Fibroblast of villous mesenchyme (primary cell): ENCODE data around the gene KIRREL2. TPM values are rescaled to one million over a fixed set of nuclear protein-coding genes. Genes with fewer than 3 reads are reported as not detected.

Experiments used
- DNase-seq: peaks from one replicate; pipeline ENCODE4 v3.0.0-alpha.2; 2010; ENCODE audit warnings: low read depth
- H3K4me3 ChIP-seq: 2 replicates; pipeline ENCODE4 v1.5.1; 2011; ENCODE audit warnings: low read depth, mild to moderate bottlenecking, low read length
- total RNA-seq: library from RNA; depleted of rRNA; stranded (reverse); fragments of >200 nt; gene quantifications from 2 replicates; pipeline ENCODE4 v1.2.3, GENCODE V29; 2012
- TF ChIP-seq, protein P1 (sequence below): IDR thresholded peaks from 2 replicates; pipeline ENCODE4 v1.5.1; 2012; ENCODE audit warnings: low read depth, mild to moderate bottlenecking, low read length; ENCODE audit not compliant: insufficient read depth

KIRREL2 gene
- total RNA-seq, 1 donor = under 0.01 TPM

DNA sequence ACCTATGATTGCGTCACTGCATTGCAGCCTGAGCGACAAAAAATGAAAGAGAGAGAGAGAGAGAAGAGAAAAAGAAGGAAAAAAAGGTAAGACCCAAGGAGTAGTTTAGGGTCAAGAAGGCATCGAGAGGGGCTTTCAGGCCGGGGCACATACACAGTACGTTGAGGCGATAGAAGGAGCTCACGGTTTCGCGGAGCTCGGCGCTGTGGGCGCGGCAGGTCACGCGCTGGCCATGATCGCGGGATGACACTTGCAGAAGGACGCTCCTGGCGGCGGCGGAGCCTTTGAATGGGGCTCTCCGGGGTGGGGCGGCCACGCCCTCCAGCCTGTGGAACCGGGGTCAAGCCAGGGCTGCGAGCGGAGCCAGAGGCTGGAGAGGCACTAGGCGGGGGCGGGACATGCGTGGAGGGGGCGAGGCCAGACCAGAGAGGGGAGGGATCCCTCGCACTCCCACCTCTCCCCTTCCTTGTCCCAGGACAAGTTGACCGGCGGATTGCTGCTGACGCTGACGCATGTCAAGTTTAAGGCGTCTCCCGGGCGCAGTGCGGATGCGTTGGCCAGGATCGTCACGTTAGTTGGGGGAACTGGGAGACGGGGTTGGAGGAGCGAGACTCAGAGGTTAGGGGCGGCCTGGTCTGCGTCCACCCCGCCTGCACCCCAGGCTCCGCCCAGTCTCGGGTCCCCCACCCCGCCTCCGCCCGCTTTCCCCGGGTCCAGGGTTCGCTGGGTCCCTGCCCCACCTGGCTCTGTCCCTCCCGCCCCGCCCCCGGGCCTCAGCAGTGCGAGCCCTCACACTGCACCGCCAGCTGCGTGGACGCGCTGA lies 11.3 kb upstream of the KIRREL2 start:
- DNase-seq = no peak
- TF ChIP-seq, protein P1, sequence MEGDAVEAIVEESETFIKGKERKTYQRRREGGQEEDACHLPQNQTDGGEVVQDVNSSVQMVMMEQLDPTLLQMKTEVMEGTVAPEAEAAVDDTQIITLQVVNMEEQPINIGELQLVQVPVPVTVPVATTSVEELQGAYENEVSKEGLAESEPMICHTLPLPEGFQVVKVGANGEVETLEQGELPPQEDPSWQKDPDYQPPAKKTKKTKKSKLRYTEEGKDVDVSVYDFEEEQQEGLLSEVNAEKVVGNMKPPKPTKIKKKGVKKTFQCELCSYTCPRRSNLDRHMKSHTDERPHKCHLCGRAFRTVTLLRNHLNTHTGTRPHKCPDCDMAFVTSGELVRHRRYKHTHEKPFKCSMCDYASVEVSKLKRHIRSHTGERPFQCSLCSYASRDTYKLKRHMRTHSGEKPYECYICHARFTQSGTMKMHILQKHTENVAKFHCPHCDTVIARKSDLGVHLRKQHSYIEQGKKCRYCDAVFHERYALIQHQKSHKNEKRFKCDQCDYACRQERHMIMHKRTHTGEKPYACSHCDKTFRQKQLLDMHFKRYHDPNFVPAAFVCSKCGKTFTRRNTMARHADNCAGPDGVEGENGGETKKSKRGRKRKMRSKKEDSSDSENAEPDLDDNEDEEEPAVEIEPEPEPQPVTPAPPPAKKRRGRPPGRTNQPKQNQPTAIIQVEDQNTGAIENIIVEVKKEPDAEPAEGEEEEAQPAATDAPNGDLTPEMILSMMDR = no peak
- peak overlapping the region; percentile 40 for H3K4me3 ChIP-seq

DNA sequence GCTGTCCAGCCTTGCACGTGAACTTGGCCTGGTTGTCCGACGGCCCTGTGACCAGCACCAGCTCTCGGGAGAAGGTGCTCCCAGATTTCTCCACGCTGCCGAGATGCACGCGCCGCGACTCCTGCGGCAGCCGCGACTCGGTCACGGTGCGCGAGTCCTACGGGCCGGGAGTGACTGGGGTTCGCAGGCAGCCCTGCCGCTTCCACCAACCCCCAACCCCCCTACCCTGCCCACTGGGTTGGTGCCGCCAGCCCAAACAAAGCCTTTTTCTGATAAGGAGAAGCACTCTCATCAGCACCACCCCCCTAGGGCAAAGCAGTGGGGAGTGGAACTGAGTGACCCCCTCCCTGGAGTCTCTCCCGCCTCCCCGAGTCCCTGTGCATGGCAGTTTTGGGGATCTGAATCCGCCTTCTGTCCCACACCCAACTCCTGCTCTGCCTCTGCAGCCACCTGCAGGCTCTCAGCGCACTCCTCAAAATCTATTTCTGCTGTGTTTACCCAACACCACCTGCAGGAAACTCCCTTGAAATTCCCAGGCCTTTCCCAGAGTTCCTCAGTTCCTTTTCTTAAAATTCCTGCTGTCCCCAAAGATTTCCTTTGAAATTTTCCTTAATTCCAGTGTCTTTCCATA lies 10.6 kb upstream of the KIRREL2 start:
- TF ChIP-seq, protein P1 = no peak
- no peak overlapping the region for H3K4me3 ChIP-seq
- DNase-seq = no peak

DNA sequence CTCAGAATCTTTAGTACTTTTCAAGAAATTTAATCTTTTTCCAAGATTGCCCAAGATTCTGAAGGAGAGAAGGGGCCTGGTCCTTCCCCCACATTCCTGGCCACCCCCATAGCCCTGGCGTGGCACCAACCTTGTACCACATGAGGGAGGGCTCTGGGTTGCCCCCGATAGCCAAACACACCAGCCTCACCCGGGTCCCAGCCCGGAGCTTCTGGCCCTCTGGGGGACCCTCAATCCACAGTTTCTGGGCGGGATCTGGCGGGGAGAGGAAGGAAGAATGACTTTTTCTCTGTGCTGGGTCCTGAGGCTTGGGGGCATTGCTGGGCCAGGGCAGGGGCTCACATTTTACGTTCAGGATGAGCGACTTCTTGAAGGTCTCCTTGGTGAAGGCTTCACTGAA lies 8.8 kb upstream of the KIRREL2 start:
- TF ChIP-seq, protein P1 = no peak
- H3K4me3 ChIP-seq = no peak overlapping the region
- no peak for DNase-seq

DNA sequence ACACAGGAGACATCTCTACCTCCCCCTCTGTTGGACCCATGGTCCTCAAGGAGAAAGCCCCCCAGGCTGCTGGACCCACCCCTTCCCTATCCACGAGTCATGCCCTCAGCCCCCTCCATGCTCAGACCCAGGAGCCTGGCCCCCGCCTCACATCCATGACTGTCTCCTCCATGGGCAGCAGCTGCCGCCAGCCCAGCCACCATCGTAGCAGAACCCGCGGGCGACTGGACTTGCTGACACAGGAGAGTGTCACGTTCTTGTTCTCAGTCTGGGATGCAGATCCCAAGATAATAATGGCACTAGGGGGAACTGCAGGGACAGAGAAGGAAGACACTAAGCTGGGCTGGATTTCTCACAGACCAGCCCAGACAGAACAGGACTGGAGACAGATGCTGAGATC lies 8.2 kb upstream of the KIRREL2 start:
- TF ChIP-seq, protein P1 = no peak
- DNase-seq = no peak
- no peak overlapping the region for H3K4me3 ChIP-seq

DNA sequence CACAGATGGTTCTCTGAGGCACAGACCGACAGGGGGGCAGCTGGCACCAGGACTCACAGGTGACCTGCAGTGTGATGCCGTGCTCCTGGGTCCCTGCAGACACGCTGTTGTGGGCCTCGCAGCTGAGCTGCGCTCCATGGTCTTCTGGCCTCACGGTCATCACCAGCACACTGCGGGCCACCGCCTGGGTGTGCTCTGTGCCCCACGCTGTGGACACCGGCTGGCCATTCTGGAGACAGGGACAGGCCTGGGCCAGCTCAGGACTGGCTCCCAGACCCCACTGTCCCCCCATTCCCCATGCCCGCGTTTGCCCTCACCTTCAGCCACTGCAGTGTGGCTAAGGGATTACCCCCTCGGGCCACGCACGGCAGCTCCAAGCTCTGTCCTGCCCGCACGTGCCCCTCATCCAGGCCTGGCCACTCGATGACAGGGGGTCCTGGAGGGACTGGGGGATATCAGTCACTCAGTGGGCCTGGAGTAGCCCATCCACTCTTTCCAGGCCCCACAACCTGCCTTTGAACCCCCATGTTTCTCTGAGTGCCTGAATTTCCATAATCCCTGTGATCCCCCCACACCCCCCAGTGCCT lies 7.7 kb upstream of the KIRREL2 start:
- DNase-seq = no peak
- no peak overlapping the region for H3K4me3 ChIP-seq
- TF ChIP-seq, protein P1 = no peak

DNA sequence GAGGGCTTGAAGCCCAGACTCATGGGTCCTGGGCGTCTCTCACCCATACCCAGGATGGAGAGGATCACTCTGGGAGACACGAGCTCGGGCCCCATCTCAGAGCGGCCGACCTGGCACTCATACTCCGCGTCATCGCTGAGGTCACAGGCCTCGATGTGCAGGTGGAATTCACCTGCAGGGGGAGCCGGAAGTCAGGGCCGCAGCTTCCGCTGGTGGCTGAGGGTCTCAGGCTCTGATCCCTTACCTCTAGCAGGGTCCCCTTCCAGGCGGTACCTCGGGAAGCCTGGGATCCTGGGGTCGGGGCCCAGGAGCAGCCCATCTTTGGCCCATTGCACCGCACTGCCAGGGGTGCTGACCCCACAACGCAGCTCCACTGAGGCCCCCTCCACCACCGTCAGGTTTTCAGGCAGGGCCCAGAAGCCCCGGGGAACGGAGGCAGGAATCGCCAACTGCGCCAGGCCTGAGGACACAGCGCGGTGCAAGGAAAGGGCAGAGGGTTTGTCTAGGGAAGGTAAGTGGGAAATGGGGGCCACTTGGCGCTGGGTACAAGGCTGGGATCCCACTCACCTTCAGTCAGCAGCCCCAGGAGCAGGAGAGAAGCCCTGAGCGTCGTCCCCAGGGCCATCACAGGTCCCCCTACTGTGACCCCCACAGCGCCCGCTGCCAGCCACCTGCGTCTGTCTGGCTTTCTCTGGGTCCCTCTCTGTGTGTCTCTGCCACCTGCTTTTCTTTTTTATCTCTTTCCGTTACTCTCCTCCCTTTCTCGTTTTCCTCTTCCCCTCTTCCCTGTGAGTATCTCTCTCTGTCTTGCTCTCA lies 5.3 kb upstream of the KIRREL2 start:
- DNase-seq = no peak
- no peak overlapping the region for H3K4me3 ChIP-seq
- TF ChIP-seq, protein P1 = no peak
